ENCODE measurements around the gene TUBGCP6.

GRCh38 chr22:50192436-50193204 is 52.2 kb downstream of the TUBGCP6 start:
- TF ChIP-seq CTCF (IDR thresholded peaks at IDR 0.05; ENCODE audit: low read depth, low read length, poor library complexity, severe bottlenecking) (no peak), EZH2phosphoT487 (IDR thresholded peaks at IDR 0.05; ENCODE audit: borderline replicate concordance, low read length) (no peak)
